Activated T-helper 2 cell treated with anti-CD3 and anti-CD28 coated beads, Interferon-gamma antibody, Interleukin-2, Interleukin-4, amounts not matched to agents 10 μg/mL and 5 μg/mL and 100 μg/mL, durations not matched to agents 14 hours and 24 hours and 36 hours (primary cell): Measurements from ENCODE around the gene RAC2. TPM values are rescaled to one million over a fixed set of nuclear protein-coding genes. Genes with fewer than 3 reads are reported as not detected.
A peak's percentile ranks its signal among the peaks of the same experiment; 100 is the strongest.

ENCODE experiments used
- DNase-seq: peaks from one replicate; pipeline ENCODE4 v3.0.0; 2021; ENCODE audit warnings: low spot score
- H3K27ac Mint-ChIP-seq: one replicate; pipeline ENCODE4 v1.8.0; 2021; ENCODE audit warnings: mixed read lengths
- H3K27me3 Mint-ChIP-seq: one replicate; pipeline ENCODE4 v1.8.0; 2021; ENCODE audit warnings: low read depth, mixed read lengths
- H3K36me3 Mint-ChIP-seq: one replicate; pipeline ENCODE4 v1.8.0; 2021; ENCODE audit warnings: low read depth, mixed read lengths
- H3K4me1 Mint-ChIP-seq: one replicate; pipeline ENCODE4 v1.8.0; 2021; ENCODE audit warnings: low read depth, mixed read lengths
- H3K4me3 Mint-ChIP-seq: one replicate; pipeline ENCODE4 v1.8.0; 2021; ENCODE audit warnings: low read depth, mild to moderate bottlenecking, moderate library complexity, mixed read lengths
- H3K9me3 Mint-ChIP-seq: one replicate; pipeline ENCODE4 v1.8.0; 2021; ENCODE audit warnings: mixed read lengths
- intact Hi-C: fragments of 100-400 bp; cut with micrococcal nuclease; formaldehyde crosslinking; loops from one replicate; pipeline ENCODE4 v1.15.1; 2023
- total RNA-seq: library from RNA; stranded (reverse); gene quantifications from 2 replicates; pipeline ENCODE4 v1.2.3, GENCODE V29; 2022

The RAC2 gene
- total RNA-seq, 1 donor from 2014 or later, result 499 TPM

DNA sequence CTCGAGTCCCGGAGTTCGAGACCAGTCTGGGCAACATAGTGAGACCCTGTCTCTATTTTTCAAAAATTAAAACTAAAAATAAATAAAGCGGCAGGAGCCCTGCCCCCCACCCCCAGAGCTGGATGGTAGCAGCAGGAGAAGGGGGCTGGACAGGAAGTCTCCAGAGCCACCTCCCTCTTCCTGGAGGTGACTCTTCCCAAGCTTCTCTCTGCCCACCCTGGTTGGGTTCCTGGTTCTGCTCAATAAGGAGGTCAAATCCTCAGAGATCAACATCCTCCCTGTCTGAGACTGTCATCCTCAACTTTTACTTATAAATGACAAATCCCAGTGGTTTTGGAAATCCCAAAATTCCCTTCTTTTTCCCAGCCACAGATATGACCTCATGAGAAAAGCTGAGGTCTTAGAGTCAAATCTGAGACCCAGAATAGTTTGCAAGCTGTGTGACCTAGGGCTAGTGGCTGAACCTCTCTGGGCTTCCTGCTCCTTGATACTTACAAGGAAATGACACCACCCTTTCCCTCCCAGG, 57.0 kb downstream of the RAC2 start:
- no peak overlapping the region for H3K4me3 Mint-ChIP-seq
- intact Hi-C loops, result no loop called here
- no peak overlapping the region for H3K27ac Mint-ChIP-seq
- peaks cover 33% of the 10 kb centered on the region for H3K4me1 Mint-ChIP-seq
- no peak for DNase-seq
- H3K36me3 Mint-ChIP-seq, result peaks cover 11% of the 10 kb centered on the region
- H3K27me3 Mint-ChIP-seq, result no peaks in the 10 kb centered on the region
- no peaks in the 10 kb centered on the region for H3K9me3 Mint-ChIP-seq

GRCh38 chr22:37186228-37186996, 57.7 kb downstream of the RAC2 start:
- Mint-ChIP-seq H3K27me3 (no peaks in the 10 kb centered on the region), H3K27ac (peak overlapping the region; percentile 69), H3K36me3 (peaks cover 11% of the 10 kb centered on the region), H3K9me3 (no peaks in the 10 kb centered on the region), H3K4me3 (peak overlapping the region; percentile 56), H3K4me1 (peaks cover 35% of the 10 kb centered on the region)
- DNase-seq, result peak; percentile 58
- intact Hi-C loops, result no loop called here

DNA sequence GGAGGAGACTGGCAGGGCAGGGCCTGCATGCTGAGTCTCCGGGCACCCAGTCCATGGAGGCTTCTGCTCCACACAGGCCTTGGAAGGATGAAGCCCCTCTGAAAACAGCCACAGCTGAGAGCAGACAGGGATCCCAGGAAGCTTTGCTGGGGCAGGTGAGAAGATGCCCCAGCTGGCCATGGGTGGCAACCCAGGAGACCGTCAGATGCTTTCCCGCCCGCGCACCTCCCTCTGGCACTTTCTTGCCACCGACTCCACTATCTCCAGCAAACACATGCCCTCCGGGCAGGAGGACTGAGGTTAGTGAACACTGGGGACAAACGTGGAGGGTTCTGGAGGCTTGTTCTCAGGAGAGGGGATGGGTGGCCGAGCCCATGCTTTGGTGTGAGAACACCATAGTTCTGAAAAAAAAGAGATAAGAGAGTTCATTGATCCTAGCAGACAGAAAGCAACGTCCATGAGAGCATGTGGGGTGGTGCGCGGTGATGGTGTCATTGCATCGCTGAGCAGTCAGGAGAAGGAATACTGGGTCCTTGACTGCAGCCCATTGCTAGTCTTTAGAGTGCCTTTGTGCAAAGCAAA, 58.3 kb downstream of the RAC2 start:
- H3K36me3 Mint-ChIP-seq, result peaks cover 11% of the 10 kb centered on the region
- H3K27ac Mint-ChIP-seq, result peak overlapping the region; percentile 69
- H3K27me3 Mint-ChIP-seq, result no peaks in the 10 kb centered on the region
- DNase-seq, result no peak
- H3K9me3 Mint-ChIP-seq, result no peaks in the 10 kb centered on the region
- H3K4me1 Mint-ChIP-seq, result peaks cover 35% of the 10 kb centered on the region
- peak overlapping the region; percentile 56 for H3K4me3 Mint-ChIP-seq
- intact Hi-C loops, result no loop called here

GRCh38 chr22:37184816-37185541, 59.1 kb downstream of the RAC2 start:
- Mint-ChIP-seq H3K4me3 (no peak overlapping the region), H3K4me1 (peaks cover 35% of the 10 kb centered on the region), H3K36me3 (peaks cover 6% of the 10 kb centered on the region), H3K27me3 (no peaks in the 10 kb centered on the region), H3K9me3 (no peaks in the 10 kb centered on the region), H3K27ac (no peak overlapping the region)
- DNase-seq, result no peak
- intact Hi-C loops, result no loop called here

DNA sequence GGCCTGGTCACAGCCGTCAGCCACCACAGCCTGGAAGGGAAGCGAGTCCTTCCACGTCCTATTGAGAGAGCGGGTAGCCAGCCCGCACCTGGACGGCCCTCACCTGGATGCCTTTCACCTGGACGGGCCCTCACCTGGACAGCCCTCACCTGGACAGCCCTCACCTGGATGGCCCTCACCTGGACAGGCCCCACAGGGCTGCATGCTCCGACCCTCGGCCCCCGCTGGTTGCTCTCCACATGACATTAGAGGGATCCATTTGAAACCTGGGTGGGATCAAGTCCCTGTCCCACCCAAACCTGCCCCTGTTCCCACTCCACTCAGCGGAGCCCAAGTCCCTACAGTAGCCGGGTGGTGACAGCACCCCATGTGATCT, 59.7 kb downstream of the RAC2 start:
- Mint-ChIP-seq H3K27me3 (no peaks in the 10 kb centered on the region), H3K36me3 (peaks cover 4% of the 10 kb centered on the region), H3K4me3 (no peak overlapping the region), H3K9me3 (no peaks in the 10 kb centered on the region), H3K4me1 (peaks cover 33% of the 10 kb centered on the region), H3K27ac (no peak overlapping the region)
- DNase-seq, result no peak
- intact Hi-C loops, result no loop called here

DNA sequence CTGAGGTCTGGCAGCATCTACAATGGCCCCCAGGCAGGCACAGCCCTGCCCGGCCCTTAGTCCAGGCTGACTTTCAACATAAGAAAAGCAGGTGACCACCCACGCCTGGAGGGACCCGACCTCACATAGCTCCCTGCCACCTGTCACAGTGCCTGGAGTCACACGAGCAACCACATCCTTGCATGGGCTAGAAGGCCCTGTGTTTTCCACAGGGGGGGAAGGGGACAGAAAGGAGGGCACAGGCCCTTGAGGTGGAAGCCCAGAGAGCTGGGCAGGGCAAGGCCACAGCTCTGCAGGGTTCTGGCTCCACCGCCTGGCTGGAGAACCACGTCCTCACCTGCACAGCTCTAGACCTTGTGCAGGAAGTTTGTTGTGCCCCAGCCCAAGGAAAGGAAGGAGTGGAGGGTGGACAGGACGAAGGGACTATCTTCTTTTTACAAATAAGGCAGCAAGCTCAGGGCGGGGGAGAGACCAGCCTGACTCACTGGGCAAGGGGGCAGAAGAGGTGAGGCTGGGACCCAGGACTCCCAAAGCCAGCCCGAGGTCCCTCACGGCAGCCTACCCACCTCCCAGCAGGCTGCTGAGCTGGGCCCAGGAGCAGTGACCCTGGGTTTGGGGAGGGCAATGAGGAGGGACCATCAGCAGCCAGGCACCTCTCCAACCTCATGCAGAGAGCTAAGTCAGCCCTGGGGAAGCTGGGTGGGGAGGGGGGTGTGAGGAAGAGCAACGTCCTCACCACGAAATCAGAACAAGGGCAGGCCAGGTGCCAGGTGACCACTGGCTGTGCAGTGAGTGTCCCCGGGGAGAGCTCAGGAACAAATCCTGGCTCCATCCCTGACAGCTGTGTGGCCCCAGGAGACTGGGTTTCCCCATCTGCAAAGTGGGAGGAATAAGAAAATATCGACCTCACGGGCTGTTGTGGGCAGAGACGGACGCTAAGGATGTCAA, 60.4 kb downstream of the RAC2 start:
- peak overlapping the region; percentile 29 for H3K27ac Mint-ChIP-seq
- H3K9me3 Mint-ChIP-seq, result no peaks in the 10 kb centered on the region
- H3K4me1 Mint-ChIP-seq, result peaks cover 28% of the 10 kb centered on the region
- H3K4me3 Mint-ChIP-seq, result no peak overlapping the region
- no peak for DNase-seq
- H3K36me3 Mint-ChIP-seq, result peaks cover 2% of the 10 kb centered on the region
- H3K27me3 Mint-ChIP-seq, result no peaks in the 10 kb centered on the region
- intact Hi-C loops, result no loop called here

GRCh38 chr22:37182949-37183245, 61.2 kb downstream of the RAC2 start:
- no peak overlapping the region for H3K4me3 Mint-ChIP-seq
- H3K9me3 Mint-ChIP-seq, result no peaks in the 10 kb centered on the region
- H3K27ac Mint-ChIP-seq, result no peak overlapping the region
- H3K36me3 Mint-ChIP-seq, result peaks cover 2% of the 10 kb centered on the region
- H3K4me1 Mint-ChIP-seq, result peaks cover 24% of the 10 kb centered on the region
- DNase-seq, result no peak
- intact Hi-C loops, result no loop called here
- no peaks in the 10 kb centered on the region for H3K27me3 Mint-ChIP-seq

DNA sequence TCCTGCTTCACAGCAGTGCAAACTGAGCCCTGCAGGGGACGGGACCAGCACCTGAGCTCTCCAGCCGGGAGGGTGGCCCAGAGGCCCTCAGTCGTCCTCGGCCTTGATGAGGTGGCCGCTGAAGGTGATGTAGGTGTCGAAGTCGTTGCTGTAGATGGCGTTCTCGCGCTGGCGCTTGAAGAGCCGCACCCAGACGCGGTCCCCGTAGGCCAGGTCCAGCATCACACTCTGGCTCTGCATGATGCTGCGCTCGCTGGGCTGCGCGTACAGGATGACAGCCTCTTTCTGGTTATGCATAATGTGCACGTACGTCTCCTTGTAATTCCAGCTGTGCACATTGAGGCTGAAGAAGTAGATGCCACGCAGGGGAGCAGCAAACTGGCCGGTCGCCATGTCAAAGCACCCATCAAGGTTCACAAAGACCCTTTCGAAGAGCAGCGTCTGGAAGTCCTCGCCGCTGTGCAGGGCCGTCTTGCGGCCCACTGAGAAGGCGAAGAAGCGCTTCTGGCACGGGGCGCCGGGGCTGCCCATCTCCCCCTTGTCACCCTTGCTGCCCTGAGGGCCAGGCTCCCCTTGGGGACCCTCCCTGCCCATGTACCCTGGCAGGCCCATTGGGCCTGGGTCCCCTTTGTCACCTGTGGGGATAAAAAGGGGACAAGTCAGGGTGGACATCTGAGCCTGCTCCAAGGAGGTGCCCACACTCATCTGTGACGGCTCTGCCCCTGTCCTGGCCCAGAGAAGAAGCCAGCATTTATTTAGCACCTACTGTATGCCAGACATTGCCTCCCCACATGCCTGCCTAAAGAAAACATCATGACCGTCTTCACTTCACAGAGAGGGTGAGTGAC, 61.7 kb downstream of the RAC2 start:
- no peak overlapping the region for H3K27ac Mint-ChIP-seq
- H3K4me3 Mint-ChIP-seq, result no peak overlapping the region
- intact Hi-C loops, result no loop called here
- H3K4me1 Mint-ChIP-seq, result peaks cover 20% of the 10 kb centered on the region
- DNase-seq, result no peak
- peaks cover 2% of the 10 kb centered on the region for H3K36me3 Mint-ChIP-seq
- H3K9me3 Mint-ChIP-seq, result no peaks in the 10 kb centered on the region
- H3K27me3 Mint-ChIP-seq, result no peaks in the 10 kb centered on the region

DNA sequence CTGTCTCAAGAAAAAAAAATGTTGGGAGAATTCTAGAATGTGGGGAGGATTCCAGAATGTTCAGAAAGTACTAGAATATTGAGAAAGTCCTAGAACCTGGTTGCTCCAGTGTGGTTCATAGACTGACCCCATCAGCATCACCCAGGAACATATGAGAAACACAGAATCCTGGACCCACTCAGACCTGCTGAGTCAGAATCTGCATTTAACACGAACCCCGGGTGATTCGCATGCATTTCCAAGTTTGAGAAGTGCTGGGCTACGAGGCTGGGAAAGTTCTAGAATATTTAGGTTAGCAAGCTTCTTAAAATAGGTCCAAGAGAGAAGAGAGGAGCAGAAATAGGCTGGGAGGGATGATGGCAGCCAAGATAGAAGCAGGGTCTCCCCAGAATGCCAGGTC, 62.4 kb downstream of the RAC2 start:
- no peak for DNase-seq
- no peaks in the 10 kb centered on the region for H3K27me3 Mint-ChIP-seq
- no peak overlapping the region for H3K4me3 Mint-ChIP-seq
- intact Hi-C loops, result no loop called here
- H3K36me3 Mint-ChIP-seq, result peaks cover 2% of the 10 kb centered on the region
- H3K4me1 Mint-ChIP-seq, result peaks cover 19% of the 10 kb centered on the region
- H3K27ac Mint-ChIP-seq, result peak overlapping the region; percentile 14
- no peaks in the 10 kb centered on the region for H3K9me3 Mint-ChIP-seq

- Mint-ChIP-seq H3K27me3 (no peaks in the 10 kb centered on the region), H3K27ac (no peak overlapping the region), H3K9me3 (no peaks in the 10 kb centered on the region), H3K4me3 (no peak overlapping the region), H3K36me3 (peaks cover 2% of the 10 kb centered on the region), H3K4me1 (peaks cover 14% of the 10 kb centered on the region)
- DNase-seq, result no peak
- intact Hi-C loops, result no loop called here
These were observed 63.4 kb downstream of the RAC2 start for GRCh38 chr22:37180531-37181231.

GRCh38 chr22:37179622-37180420, 64.2 kb downstream of the RAC2 start:
- Mint-ChIP-seq H3K36me3 (peaks cover 2% of the 10 kb centered on the region), H3K4me1 (peaks cover 11% of the 10 kb centered on the region)
- no peak for DNase-seq

More at GRCh38 chr22:37179622-37180420, 64.2 kb downstream of the RAC2 start:
- intact Hi-C loops, result no loop called here
- no peaks in the 10 kb centered on the region for H3K27me3 Mint-ChIP-seq
- H3K27ac Mint-ChIP-seq, result no peak overlapping the region
- H3K4me3 Mint-ChIP-seq, result no peak overlapping the region
- H3K9me3 Mint-ChIP-seq, result no peaks in the 10 kb centered on the region
